IMR-90 (cell line): ENCODE measurements around the gene ZFP36L1. TPM values are rescaled to one million over a fixed set of nuclear protein-coding genes. Genes with fewer than 3 reads are reported as not detected.

Experiments used
- ATAC-seq: fragments of 200-7000 bp; cut with Tn5 transposase; 2 replicates; pipeline ENCODE4 v1.9.1; 2020; ENCODE audit warnings: low read depth, mild to moderate bottlenecking, moderate library complexity
- BruUV-seq: library from RNA; stranded (reverse); fragments of 400-500 nt; replicated peaks from 2 replicates; lab custom pipeline; 2021; lab: Mats Ljungman, UMichigan
- CTCF ChIA-PET: fragments of 300-600 bp; formaldehyde crosslinking; extraction: SDS; loops from one replicate; lab custom pipeline; 2021; ENCODE audit warnings: antibody characterized with exemption; lab: Yijun Ruan, JAX
- POLR2A ChIA-PET: fragments of 300-600 bp; sonication (Branson Sonifier 250); formaldehyde crosslinking; loops from one replicate; lab custom pipeline; 2022; ENCODE audit warnings: antibody characterized with exemption; ENCODE audit not compliant: unreplicated experiment; lab: Charles Lee
- DNase-seq: peaks from one replicate; pipeline ENCODE4 v3.0.0; 2013
- H2AFZ ChIP-seq: replicated peaks from 2 replicates; pipeline ENCODE3; 2013; ENCODE audit warnings: low read length, mild to moderate bottlenecking; ENCODE audit not compliant: poor library complexity
- H2AK5ac ChIP-seq: 2 replicates; pipeline ENCODE4 v1.6.1; 2013; ENCODE audit warnings: low read depth, low read length, inconsistent platforms
- H2AK9ac ChIP-seq: replicated peaks from 2 replicates; pipeline ENCODE3; 2013; ENCODE audit warnings: mild to moderate bottlenecking, low read depth, low read length, moderate library complexity; ENCODE audit not compliant: poor library complexity
- H2BK120ac ChIP-seq: 2 replicates; pipeline ENCODE4 v1.6.1; 2013; ENCODE audit warnings: low read depth, low read length, inconsistent platforms
- H2BK15ac ChIP-seq: 3 replicates; pipeline ENCODE4 v1.6.1; 2013; ENCODE audit warnings: low read depth, low read length, inconsistent platforms
- H2BK20ac ChIP-seq: 2 replicates; pipeline ENCODE4 v1.6.1; 2013; ENCODE audit warnings: low read depth, mild to moderate bottlenecking, inconsistent platforms, low read length, moderate library complexity
- H2BK5ac ChIP-seq: 2 replicates; pipeline ENCODE4 v1.6.1; 2013; ENCODE audit warnings: mild to moderate bottlenecking, low read depth, low read length, inconsistent platforms; ENCODE audit not compliant: poor library complexity, severe bottlenecking
- H3K14ac ChIP-seq: replicated peaks from 2 replicates; pipeline ENCODE4 v1.6.1; 2013; ENCODE audit warnings: low read depth, low read length, inconsistent platforms
- H3K18ac ChIP-seq: 2 replicates; pipeline ENCODE4 v1.6.1; 2013; ENCODE audit warnings: low read depth, low read length, control low read depth
- H3K23ac ChIP-seq: 2 replicates; pipeline ENCODE4 v1.6.1; 2013; ENCODE audit warnings: low read depth, low read length, inconsistent platforms
- H3K27ac ChIP-seq: 2 replicates; pipeline ENCODE4 v1.5.1; 2013; ENCODE audit warnings: mild to moderate bottlenecking, control low read depth, low read length; ENCODE audit not compliant: insufficient read depth
- H3K27me3 ChIP-seq: 2 replicates; pipeline ENCODE4 v1.6.1; 2013; ENCODE audit warnings: low read length; ENCODE audit not compliant: control insufficient read depth, insufficient read depth
- H3K36me3 ChIP-seq: 2 replicates; pipeline ENCODE4 v1.6.1; 2013; ENCODE audit warnings: low read length, mixed read lengths; ENCODE audit not compliant: control insufficient read depth, insufficient read depth
- H3K4ac ChIP-seq: 2 replicates; pipeline ENCODE4 v1.6.1; 2013; ENCODE audit warnings: low read depth, low read length, inconsistent platforms
- H3K4me1 ChIP-seq: 2 replicates; pipeline ENCODE4 v1.6.1; 2013; ENCODE audit warnings: low read length, mixed read lengths; ENCODE audit not compliant: control insufficient read depth, insufficient read depth
- H3K4me2 ChIP-seq: 2 replicates; pipeline ENCODE4 v1.6.1; 2013; ENCODE audit warnings: low read depth, mild to moderate bottlenecking, control low read depth, low read length, moderate library complexity
- H3K4me3 ChIP-seq: 2 replicates; pipeline ENCODE4 v1.5.1; 2013; ENCODE audit warnings: low read depth, mild to moderate bottlenecking, control low read depth, low read length, moderate library complexity; ENCODE audit not compliant: insufficient read depth
- H3K56ac ChIP-seq: 2 replicates; pipeline ENCODE4 v1.6.1; 2013; ENCODE audit warnings: low read length, inconsistent platforms; ENCODE audit not compliant: insufficient read depth; ENCODE audit errors: extremely low read depth
- H3K79me1 ChIP-seq, 2 experiments: 2 replicates each; pipeline ENCODE4 v1.6.1; 2013; ENCODE audit warnings: low read length in 2 of 2, inconsistent platforms in 1 of 2, low read depth in 1 of 2
- H3K9ac ChIP-seq: 2 replicates; pipeline ENCODE4 v1.6.1; 2013; ENCODE audit warnings: low read depth, low read length, control low read depth
- H3K9me1 ChIP-seq: 2 replicates; pipeline ENCODE4 v1.6.1; 2013; ENCODE audit warnings: low read length, inconsistent platforms; ENCODE audit not compliant: insufficient read depth
- H3K9me3 ChIP-seq: 2 replicates; pipeline ENCODE4 v1.6.1; 2013; ENCODE audit warnings: low read length; ENCODE audit not compliant: control insufficient read depth, insufficient read depth
- H4K20me1 ChIP-seq: 2 replicates; pipeline ENCODE4 v1.6.1; 2013; ENCODE audit warnings: low read length, inconsistent platforms; ENCODE audit not compliant: insufficient read depth
- H4K5ac ChIP-seq: 2 replicates; pipeline ENCODE4 v1.6.1; 2013; ENCODE audit warnings: mild to moderate bottlenecking, low read depth, low read length, control low read depth
- H4K8ac ChIP-seq, 2 experiments: 2 replicates each; pipeline ENCODE4 v1.6.1; 2013; ENCODE audit warnings: low read depth in 2 of 2, low read length in 2 of 2, control low read depth in 1 of 2, inconsistent platforms in 1 of 2
- H4K91ac ChIP-seq: 2 replicates; pipeline ENCODE4 v1.6.1; 2013; ENCODE audit warnings: low read depth, low read length, inconsistent platforms; ENCODE audit not compliant: insufficient read depth
- CHD1 ChIP-seq: IDR thresholded peaks from 2 replicates; pipeline ENCODE4 v1.6.1; 2012; ENCODE audit warnings: low read depth, low read length, improper control_type of control experiment
- MAFK ChIP-seq: IDR thresholded peaks from 2 replicates; pipeline ENCODE4 v1.6.1; 2012; ENCODE audit warnings: low read depth, low read length, improper control_type of control experiment
- RAD21 ChIP-seq: IDR thresholded peaks from 2 replicates; pipeline ENCODE4 v1.6.1; 2012; ENCODE audit warnings: low read length, improper control_type of control experiment
- RFX5 ChIP-seq: IDR thresholded peaks from 2 replicates; pipeline ENCODE4 v1.8.0; 2012; ENCODE audit warnings: low read depth, mild to moderate bottlenecking, low read length, moderate library complexity
- SMC3 ChIP-seq: fragments of 150-350 bp; IDR thresholded peaks from 2 replicates; pipeline ENCODE4 v1.6.1; 2016; ENCODE audit warnings: low read depth, mild to moderate bottlenecking, antibody characterized with exemption, low read length, moderate library complexity
- USF2 ChIP-seq: fragments of 150-350 bp; IDR thresholded peaks from 2 replicates; pipeline ENCODE4 v1.6.1; 2017; ENCODE audit warnings: mild to moderate bottlenecking, antibody characterized with exemption, low read length, low read depth
- WGBS, 2 experiments: methylation state at CpG; one replicate each; pipeline versions ENCODE4 v1.1.5 to v1.1.7; 2013; ENCODE audit warnings: missing lambda C conversion rate in 2 of 2; ENCODE audit not compliant: insufficient read length in 1 of 2; ENCODE audit errors: extremely low coverage in 2 of 2; 5-methylcytosine and 5-hydroxymethylcytosine counted together
- dilution Hi-C: fragments of 300-500 bp; cut with HindIII; formaldehyde crosslinking; loops from one replicate; pipeline ENCODE4 v1.14.3; 2018; ENCODE audit warnings: low sequenced_read_pairs; ENCODE audit not compliant: unreplicated experiment
- in situ Hi-C: fragments of 300-500 bp; cut with MboI; formaldehyde crosslinking; loops from 3 replicates; pipeline ENCODE4 v1.14.3; 2019; ENCODE audit warnings: low sequenced_read_pairs, inconsistent platforms, mixed read lengths
- intact Hi-C: fragments of 100-400 bp; cut with micrococcal nuclease; formaldehyde crosslinking; loops from 2 replicates; pipeline ENCODE4 v1.10.0; 2022
- polyA plus RNA-seq, 3 experiments: library from polyadenylated mRNA; depleted of rRNA; stranded (reverse); fragments of >200 nt; gene quantifications; 2 replicates each; pipeline ENCODE4 v1.2.3, GENCODE V29; 2012; ENCODE audit warnings: low replicate concordance in 1 of 3
- total RNA-seq: library from RNA; depleted of rRNA; stranded (reverse); fragments of >200 nt; gene quantifications from 2 replicates; pipeline ENCODE4 v1.2.3, GENCODE V29; 2012

ZFP36L1 gene
- total and polyA plus RNA-seq, 2 of the 4 experiments (the other 2 are of a cell fraction): 6.5 to 140 TPM

DNA sequence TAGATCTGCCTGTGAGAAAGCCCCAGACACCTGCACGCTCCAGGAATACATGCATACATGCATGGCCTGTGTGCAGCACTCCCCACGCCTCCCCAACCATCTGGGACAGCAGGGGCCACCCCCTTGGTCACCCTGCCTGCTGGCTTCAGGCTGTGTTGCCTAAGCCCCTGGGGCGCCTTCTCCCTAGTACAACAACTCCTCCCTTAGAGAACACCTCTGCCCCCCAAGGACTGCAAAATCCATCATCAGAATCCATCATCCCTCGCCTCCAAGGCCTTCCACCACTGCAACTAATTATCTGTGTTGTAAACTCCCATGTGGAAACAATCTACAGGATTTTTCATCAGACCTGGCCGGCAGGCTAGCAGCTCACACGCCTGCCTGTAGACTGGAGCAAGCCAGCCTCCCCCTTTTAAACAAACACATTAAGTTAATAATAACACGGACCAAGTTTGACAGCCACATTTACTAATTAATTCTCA lies 36.8 kb downstream of the ZFP36L1 start:
- no peak overlapping the region for H2AFZ ChIP-seq
- POLR2A ChIA-PET: no interaction called here
- DNase-seq (no peak), ATAC-seq (no peak)
- no peak overlapping the region for H4K8ac ChIP-seq
- no peak overlapping the region for H2BK120ac ChIP-seq
- BruUV-seq: no TSS peak
- no peak overlapping the region for H2BK5ac ChIP-seq
- CTCF ChIA-PET: no interaction called here
- H3K4ac ChIP-seq: no peak overlapping the region
- in situ Hi-C loops (no loop called here), dilution Hi-C loops (no loop called here), intact Hi-C loops (no loop called here)
- H3K27ac ChIP-seq: no peak overlapping the region
- no peaks in the 10 kb centered on the region for H4K20me1 ChIP-seq
- no peak overlapping the region for H3K14ac ChIP-seq
- no peaks in the 10 kb centered on the region for H3K9me3 ChIP-seq
- H3K36me3 ChIP-seq: no peaks in the 10 kb centered on the region
- H2BK15ac ChIP-seq: no peak overlapping the region
- no peak overlapping the region for H3K9ac ChIP-seq
- H4K91ac ChIP-seq: no peak overlapping the region
- H2BK20ac ChIP-seq: no peak overlapping the region
- no peak overlapping the region for H3K4me3 ChIP-seq
- H3K23ac ChIP-seq: no peak overlapping the region
- H3K18ac ChIP-seq: no peak overlapping the region
- H3K9me1 ChIP-seq: 0 out of 2 replicates have a peak, but pooled peaks cover 2% of the 10 kb centered on the region
- WGBS, 2 experiments: no CpG with 5 or more reads among the region's 7 CpGs
- no peak for TF ChIP-seq CHD1
- TF ChIP-seq USF2: no peak
- no peak for TF ChIP-seq MAFK
- TF ChIP-seq SMC3: no peak
- TF ChIP-seq RFX5: no peak
- no peak for TF ChIP-seq RAD21
- no peak overlapping the region for H3K56ac ChIP-seq
- no peak overlapping the region for H3K4me2 ChIP-seq
- no peak overlapping the region for H2AK5ac ChIP-seq
- no peaks in the 10 kb centered on the region for H3K4me1 ChIP-seq
- H3K79me1 ChIP-seq: no peaks in the 10 kb centered on the region
- H4K5ac ChIP-seq: no peak overlapping the region
- H2AK9ac ChIP-seq: no peak overlapping the region
- no peaks in the 10 kb centered on the region for H3K27me3 ChIP-seq
